HG03342 (cell line): Measurements from ENCODE around the gene SHKBP1.
"Not testable (repeated sequence)": the region's sequence is repeated elsewhere in the genome, so short reads cannot be mapped to it uniquely, and the experiment has no call there.

Experiments used
- ATAC-seq: cut with Tn5 transposase; IDR thresholded peaks from one replicate; pipeline ENCODE4 v1.9.1; 2021; ENCODE audit warnings: mild to moderate bottlenecking, moderate library complexity; ENCODE audit not compliant: unreplicated experiment

Gene SHKBP1

GRCh38 chr19:40584007-40584406, 7.3 kb downstream of the SHKBP1 start:
- no peak for ATAC-seq

GRCh38 chr19:40585241-40585981, 8.7 kb downstream of the SHKBP1 start:
- ATAC-seq = no peak

GRCh38 chr19:40585982-40586422, 9.3 kb downstream of the SHKBP1 start:
- ATAC-seq = no peak

GRCh38 chr19:40586611-40587010, 9.9 kb downstream of the SHKBP1 start:
- no peak for ATAC-seq

- ATAC-seq = no peak
Measured at GRCh38 chr19:40588110-40588854, 11.6 kb downstream of the SHKBP1 start.

DNA sequence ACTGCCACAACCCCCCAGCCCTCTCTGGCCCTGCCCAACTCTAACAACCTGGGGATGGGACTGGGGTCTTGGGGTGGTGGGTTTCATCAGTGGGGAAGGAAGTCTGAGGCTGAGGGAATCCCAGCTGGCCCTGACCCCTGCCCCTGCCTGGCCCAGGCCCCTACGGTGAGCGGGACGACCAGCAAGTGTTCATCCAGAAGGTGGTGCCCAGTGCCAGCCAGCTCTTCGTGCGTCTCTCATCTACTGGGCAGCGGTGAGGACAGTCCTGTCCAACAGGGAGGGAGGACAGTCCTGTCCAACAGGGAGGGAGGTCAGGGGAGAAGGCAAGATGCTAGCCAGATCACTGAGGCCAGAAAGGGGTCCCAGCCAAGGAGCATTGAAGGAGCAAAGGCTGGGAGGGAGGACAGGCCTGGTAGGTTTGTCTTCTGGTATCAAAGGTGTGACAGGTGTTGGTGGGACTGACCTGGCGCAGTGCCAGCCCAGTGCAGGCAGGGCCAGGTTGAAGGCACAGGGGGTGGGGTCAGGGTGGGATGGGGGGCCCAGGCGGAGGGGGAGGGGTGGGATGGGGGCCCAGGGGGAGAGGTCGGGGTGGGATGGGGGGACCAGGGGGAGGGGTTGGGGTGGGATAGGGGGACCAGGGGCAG, 12.4 kb downstream of the SHKBP1 start:
- ATAC-seq = no peak

DNA sequence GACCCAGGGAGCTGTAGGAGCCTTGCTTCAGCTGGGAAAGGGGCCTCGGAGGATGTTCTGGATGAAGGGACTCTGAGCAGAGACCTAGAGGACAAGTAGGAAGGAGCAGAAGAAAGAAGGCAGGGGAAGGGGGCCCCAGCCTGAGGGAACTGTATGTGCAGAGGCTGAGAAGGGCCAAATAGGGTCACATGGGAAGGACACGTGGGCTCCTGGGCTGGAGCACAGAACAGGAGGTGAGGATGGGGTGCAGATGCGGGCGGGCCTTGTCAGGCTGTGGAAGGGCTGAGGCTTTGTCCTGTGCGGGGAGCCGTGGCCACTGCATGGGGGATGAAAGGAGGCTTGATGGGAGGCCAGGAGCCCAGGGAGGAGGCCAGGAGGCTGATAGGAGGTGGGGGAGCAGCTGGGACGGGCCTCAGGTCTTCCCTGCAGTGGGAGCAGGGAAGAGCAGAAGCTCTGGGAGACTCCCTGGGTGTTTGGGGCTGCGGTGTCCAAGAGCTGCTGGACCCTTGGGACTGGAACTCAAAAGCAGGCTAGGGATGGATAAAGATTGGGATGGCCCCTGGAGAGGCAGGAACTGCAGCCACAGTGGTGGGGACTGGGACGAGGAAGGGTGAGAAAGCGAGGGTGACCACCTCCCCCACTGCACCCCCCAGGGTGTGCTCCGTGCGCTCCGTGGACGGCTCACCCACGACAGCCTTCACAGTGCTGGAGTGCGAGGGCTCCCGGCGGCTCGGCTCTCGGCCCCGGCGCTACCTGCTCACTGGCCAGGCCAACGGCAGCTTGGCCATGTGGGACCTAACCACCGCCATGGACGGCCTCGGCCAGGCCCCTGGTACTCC, 13.1 kb downstream of the SHKBP1 start:
- ATAC-seq = no peak

DNA sequence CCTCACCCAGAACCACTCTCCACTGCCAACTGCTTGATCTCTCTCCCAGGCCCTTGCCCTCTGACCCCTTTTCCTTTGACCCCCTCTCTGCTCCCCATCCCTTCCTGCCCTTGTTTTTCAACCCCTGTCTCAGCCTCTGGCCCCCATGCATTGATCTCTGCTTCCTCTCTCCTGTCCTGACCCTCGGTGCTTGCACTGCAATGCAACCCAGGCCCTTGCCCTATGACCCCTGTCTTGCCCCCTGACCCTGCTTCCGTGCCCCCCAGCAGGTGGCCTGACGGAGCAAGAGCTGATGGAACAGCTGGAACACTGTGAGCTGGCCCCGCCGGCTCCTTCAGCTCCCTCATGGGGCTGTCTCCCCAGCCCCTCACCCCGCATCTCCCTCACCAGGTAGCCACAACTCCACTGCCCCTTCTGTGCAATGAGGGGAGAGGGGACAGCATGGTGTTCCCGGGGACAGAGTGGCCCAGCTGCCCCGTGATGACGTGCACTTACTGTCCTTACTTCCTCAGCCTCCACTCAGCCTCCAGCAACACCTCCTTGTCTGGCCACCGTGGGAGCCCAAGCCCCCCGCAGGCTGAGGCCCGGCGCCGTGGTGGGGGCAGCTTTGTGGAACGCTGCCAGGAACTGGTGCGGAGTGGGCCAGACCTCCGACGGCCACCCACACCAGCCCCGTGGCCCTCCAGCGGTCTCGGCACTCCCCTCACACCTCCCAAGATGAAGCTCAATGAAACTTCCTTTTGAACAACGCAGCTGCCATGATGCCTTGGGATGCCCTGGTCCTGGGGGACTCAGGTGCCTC, 14.0 kb downstream of the SHKBP1 start:
- no peak for ATAC-seq

DNA sequence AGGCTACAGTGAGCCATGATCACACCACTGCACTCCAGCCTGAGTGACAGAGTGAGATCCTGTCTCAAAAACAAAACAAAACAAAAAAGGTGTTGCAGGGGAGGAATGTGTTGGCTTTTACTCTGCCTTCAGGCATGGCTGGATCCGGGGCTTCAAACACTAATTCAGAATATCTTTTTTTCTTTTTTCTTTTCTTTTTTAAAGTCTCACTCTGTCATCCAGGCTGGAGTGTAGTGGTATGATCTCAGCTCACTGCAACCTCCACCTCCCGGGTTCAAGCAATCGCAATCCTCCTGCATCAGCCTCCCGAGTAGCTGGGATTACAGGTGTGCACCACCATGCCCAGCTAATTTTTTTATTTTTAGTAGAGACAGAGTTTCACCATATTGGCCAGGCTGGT, 15.1 kb downstream of the SHKBP1 start:
- ATAC-seq = not testable (repeated sequence)

DNA sequence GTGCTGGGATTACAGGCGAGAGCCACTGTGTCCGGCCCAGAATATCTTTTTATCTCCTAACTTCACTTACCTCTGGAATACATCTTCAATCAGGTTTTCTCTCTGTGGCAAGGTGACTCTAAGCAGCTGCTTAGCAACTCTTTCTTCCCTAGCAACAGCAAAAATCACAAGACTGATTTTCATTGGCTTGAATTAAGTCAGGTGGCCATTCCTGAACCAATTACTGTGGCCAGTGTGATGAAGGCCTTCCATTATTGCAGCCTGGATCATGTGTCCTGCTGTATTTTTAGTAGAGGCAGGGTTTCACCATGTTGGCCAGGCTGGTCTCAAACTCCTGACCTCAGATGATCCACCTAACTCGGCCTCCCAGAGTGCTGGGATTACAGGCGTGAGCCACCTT, 15.5 kb downstream of the SHKBP1 start:
- no peak for ATAC-seq

DNA sequence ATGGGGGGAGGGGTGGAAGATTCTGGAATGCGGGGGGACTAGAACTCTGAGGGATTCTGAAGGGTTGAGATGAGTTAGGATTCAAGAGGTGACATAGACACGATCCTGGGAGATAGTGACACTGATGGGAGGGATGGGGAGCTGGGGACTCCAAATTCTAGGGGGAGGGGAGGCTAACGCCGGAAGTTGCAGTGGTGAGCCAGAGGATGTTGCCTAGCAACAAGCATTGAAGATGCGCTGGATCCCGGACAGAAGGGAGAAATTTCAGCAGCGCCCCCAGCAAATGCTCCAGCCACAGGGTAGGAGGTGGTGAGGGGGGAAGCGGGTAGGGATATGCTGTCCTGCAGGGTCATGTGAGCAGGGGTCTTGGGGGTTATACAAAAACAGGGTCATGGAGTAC, 17.6 kb downstream of the SHKBP1 start:
- ATAC-seq = no peak

- ATAC-seq = no peak
Measured at GRCh38 chr19:40594657-40595091, 18.0 kb downstream of the SHKBP1 start.

GRCh38 chr19:40596608-40597328, 20.1 kb downstream of the SHKBP1 start:
- no peak for ATAC-seq

DNA sequence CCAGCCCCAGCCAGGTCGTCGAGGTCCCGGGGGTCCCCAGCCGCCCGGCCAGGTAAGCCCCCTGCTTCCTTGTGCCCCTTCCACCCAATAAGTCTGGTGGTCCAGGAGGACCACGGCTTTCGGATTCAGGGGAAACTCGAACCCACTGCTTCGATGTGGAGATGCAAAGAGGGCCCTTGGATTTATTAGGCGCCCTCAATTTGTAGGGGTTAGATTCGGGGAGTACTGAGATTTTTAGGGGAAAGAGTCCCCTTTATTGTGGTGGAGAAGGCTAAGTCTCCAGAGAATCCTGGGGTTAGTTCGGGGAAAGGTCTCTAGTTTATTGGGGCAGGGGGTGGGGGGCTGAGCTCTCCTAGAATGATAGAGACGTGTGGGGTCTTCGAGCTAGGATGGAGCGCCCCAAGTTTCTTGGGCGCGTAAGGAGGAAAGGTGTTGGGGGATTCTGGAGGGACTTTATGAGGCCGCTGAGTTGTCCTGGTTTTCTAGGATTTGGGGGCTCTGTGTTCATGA, 20.7 kb downstream of the SHKBP1 start:
- ATAC-seq = no peak

GRCh38 chr19:40598121-40598917, 21.6 kb downstream of the SHKBP1 start:
- no peak for ATAC-seq

- no peak for ATAC-seq
Measured at GRCh38 chr19:40598918-40599307, 22.2 kb downstream of the SHKBP1 start.

GRCh38 chr19:40599331-40599901, 22.7 kb downstream of the SHKBP1 start:
- ATAC-seq = no peak

DNA sequence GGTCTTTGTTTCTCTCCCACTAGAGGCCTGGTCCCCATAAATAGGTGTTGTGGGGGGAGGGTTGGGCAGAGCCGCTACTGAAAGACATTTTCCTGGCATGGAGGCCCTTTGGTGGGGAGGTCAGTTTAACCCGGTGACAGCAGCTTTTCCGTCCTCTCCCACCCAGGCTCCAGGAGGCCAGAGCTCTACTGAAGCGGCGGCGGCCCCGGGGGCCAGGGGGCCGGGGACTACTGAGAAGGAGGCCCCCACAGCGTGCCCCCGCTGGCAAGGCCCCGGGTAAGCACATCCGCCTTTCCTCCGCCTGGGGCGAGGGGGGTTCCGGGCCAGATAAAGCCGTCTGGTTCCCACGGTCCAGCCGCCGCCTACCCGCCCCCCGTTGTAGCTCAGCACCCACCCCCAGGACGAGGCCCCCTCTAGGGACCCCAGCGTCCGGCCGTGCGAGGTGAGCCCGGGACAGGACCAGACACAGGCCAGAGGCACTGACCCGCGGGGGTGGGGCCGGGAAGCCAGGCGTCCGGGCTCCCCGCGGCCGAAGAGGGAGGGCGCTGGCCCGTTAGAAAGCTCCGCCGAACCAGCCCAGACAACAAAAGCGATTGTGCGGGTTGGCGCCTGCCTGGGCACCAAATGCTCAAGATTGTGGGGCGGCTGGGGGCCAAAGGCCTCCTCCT, 23.4 kb downstream of the SHKBP1 start:
- ATAC-seq = no peak
